ENCODE results near the gene POFUT2. TPM values are rescaled to one million over a fixed set of nuclear protein-coding genes. Genes with fewer than 3 reads are reported as not detected.
A peak's percentile ranks its signal among the peaks of the same experiment; 100 is the strongest.

Gene POFUT2
- total RNA-seq, 1 donor from 2014 or later, result 31.9 TPM

- H3K27me3 Mint-ChIP-seq (ENCODE audit: unreplicated experiment), result peaks cover 4% of the 10 kb centered on the region
- peaks cover 2% of the 10 kb centered on the region for H3K4me1 Mint-ChIP-seq (ENCODE audit: low read depth, unreplicated experiment)
- no peaks in the 10 kb centered on the region for H3K36me3 Mint-ChIP-seq (ENCODE audit: unreplicated experiment)
- no peak for TF ChIP-seq CTCF (IDR thresholded peaks at IDR 0.05; ENCODE audit: partially characterized antibody, unreplicated experiment)
- H3K4me3 Mint-ChIP-seq (ENCODE audit: unreplicated experiment), result no peak overlapping the region
- H3K9me3 Mint-ChIP-seq (ENCODE audit: unreplicated experiment), result peaks cover 3% of the 10 kb centered on the region
- H3K27ac Mint-ChIP-seq (ENCODE audit: unreplicated experiment), result no peak overlapping the region
- DNase-seq, result peak; percentile 46
These were observed 31.4 kb downstream of the POFUT2 start for GRCh38 chr21:45256021-45256911.

DNA sequence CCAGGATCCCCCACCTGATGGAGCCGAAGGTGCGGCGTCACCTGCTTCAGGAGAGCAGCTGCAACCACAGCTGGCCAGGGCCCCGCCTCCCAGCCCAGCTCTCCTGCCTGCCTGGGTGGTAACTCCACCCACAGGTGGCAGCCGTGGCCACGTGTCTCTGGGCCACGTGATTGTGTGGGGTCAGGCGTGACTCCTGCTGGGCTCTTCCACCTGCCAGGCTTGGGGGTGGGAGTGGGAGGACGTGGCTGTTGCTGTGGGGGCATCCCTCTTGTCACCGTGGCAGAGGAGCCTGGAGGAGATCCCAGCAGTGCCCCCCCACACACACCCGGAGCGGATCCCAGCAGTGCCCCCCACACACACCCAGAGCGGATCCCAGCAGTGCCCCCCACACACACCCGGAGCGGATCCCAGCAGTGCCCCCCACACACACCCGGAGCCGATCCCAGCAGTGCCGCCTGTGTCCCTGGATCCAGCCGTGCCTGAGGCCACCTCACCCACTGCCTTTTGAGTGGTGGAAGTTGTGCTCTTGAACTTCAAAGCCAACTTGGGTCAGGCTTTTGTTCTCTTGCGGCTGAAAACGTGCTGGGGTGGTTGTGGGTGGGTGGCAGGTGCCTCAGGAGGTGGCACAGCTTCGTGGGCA is 32.2 kb downstream of the POFUT2 start:
- H3K27ac Mint-ChIP-seq (ENCODE audit: unreplicated experiment), result no peak overlapping the region
- H3K9me3 Mint-ChIP-seq (ENCODE audit: unreplicated experiment), result peaks cover 3% of the 10 kb centered on the region
- H3K27me3 Mint-ChIP-seq (ENCODE audit: unreplicated experiment), result peaks cover 4% of the 10 kb centered on the region
- H3K4me3 Mint-ChIP-seq (ENCODE audit: unreplicated experiment), result no peak overlapping the region
- peaks cover 2% of the 10 kb centered on the region for H3K4me1 Mint-ChIP-seq (ENCODE audit: low read depth, unreplicated experiment)
- DNase-seq, result no peak
- TF ChIP-seq CTCF (IDR thresholded peaks at IDR 0.05; ENCODE audit: partially characterized antibody, unreplicated experiment), result no peak
- peaks cover 5% of the 10 kb centered on the region for H3K36me3 Mint-ChIP-seq (ENCODE audit: unreplicated experiment)

DNA sequence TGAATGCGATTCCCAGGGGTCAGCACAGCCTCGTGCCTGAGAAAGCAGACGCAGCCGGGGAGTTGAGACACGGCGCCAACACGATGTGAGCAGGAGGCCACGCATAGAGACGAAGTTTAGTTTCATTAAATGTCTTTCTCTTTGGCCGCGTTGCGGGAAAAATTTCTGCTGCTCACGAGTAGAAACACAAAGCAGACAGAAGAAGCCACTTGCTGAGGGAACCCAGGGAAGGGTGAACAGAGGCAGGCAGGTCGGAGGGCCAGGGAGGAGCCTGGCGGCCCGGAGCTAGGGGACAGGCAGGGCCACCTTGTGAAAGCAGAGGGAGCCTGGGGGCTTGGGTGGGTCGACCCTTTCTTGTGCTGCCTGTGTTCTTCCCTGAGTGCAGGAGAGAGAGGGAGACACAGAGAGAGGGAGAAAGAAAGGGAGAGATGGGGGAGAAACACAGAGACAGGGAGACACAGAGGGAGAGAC is 33.2 kb downstream of the POFUT2 start:
- no peak for DNase-seq
- Mint-ChIP-seq H3K27me3 (ENCODE audit: unreplicated experiment) (peaks cover 4% of the 10 kb centered on the region), H3K36me3 (ENCODE audit: unreplicated experiment) (peaks cover 7% of the 10 kb centered on the region), H3K4me1 (ENCODE audit: low read depth, unreplicated experiment) (peaks cover 3% of the 10 kb centered on the region), H3K4me3 (ENCODE audit: unreplicated experiment) (no peak overlapping the region), H3K27ac (ENCODE audit: unreplicated experiment) (no peak overlapping the region), H3K9me3 (ENCODE audit: unreplicated experiment) (peaks cover 3% of the 10 kb centered on the region)
- no peak for TF ChIP-seq CTCF (IDR thresholded peaks at IDR 0.05; ENCODE audit: partially characterized antibody, unreplicated experiment)

DNA sequence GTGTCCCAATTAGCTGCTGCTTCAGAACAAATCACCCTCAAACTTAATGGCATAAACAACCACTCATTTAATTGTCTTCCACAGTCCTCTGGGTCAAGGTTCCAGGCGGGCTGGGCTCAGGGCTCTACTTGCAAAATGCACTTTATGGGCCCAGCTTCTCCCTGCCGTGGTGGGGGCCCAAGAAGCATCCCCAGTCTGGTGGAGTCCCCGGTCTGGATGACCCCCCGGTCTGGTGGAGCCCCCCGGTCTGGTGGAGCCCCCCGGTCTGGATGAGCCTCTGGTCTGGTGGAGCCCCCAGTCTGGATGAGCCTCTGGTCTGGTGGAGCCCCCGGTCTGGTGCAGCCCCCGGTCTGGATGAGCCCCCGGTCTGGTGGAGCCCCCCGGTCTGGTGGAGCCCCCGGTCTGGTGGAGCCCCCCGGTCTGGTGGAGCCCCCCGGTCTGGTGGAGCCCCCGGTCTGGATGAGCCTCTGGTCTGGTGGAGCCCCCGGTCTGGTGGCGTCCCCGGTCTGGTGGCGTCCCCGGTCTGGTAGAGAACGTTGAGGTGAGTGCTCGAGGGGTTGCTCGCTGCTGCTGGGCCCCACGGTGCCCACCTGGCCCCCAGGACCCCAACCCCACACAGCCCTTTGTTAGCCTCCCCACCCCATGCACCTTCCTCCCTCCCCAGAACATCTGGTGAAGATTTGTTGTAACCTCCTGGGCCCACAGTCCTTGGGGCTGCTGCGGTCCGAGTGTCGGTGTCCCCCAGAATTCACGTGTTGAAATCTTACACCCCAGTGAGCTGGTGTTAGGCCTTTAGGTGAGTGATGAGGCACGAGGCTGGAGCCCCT is 33.8 kb downstream of the POFUT2 start:
- no peak for TF ChIP-seq CTCF (IDR thresholded peaks at IDR 0.05; ENCODE audit: partially characterized antibody, unreplicated experiment)
- peaks cover 3% of the 10 kb centered on the region for H3K9me3 Mint-ChIP-seq (ENCODE audit: unreplicated experiment)
- no peak for DNase-seq
- H3K27ac Mint-ChIP-seq (ENCODE audit: unreplicated experiment), result no peak overlapping the region
- peaks cover 8% of the 10 kb centered on the region for H3K4me1 Mint-ChIP-seq (ENCODE audit: low read depth, unreplicated experiment)
- peaks cover 4% of the 10 kb centered on the region for H3K27me3 Mint-ChIP-seq (ENCODE audit: unreplicated experiment)
- peaks cover 7% of the 10 kb centered on the region for H3K36me3 Mint-ChIP-seq (ENCODE audit: unreplicated experiment)
- no peak overlapping the region for H3K4me3 Mint-ChIP-seq (ENCODE audit: unreplicated experiment)

All from glutamatergic neuron (in vitro differentiated cells).